Fibroblast of lung (primary cell): ENCODE data around the gene KLF4. TPM values are rescaled to one million over a fixed set of nuclear protein-coding genes. Genes with fewer than 3 reads are reported as not detected.
"Not testable (repeated sequence)": the region's sequence is repeated elsewhere in the genome, so short reads cannot be mapped to it uniquely, and the experiment has no call there.

Source experiments
- DNase-seq, 2 donors: peaks; one replicate each; pipeline versions ENCODE4 v3.0.0 to v3.0.0-alpha.2; 2010; ENCODE audit warnings: low read depth in 2 of 2
- H2AFZ ChIP-seq: 2 replicates; pipeline ENCODE4 v1.5.1; 2012; ENCODE audit warnings: low read length, control low read depth, inconsistent platforms
- H3K27ac ChIP-seq: 2 replicates; pipeline ENCODE4 v1.5.1; 2011; ENCODE audit warnings: low read length, control low read depth; ENCODE audit not compliant: insufficient read depth
- H3K27me3 ChIP-seq: 2 replicates; pipeline ENCODE4 v1.5.1; 2011; ENCODE audit warnings: mild to moderate bottlenecking, low read length; ENCODE audit not compliant: control insufficient read depth, insufficient read depth
- H3K36me3 ChIP-seq: 2 replicates; pipeline ENCODE4 v1.5.1; 2011; ENCODE audit warnings: low read length; ENCODE audit not compliant: control insufficient read depth, insufficient read depth
- H3K4me1 ChIP-seq: 2 replicates; pipeline ENCODE4 v1.5.1; 2011; ENCODE audit warnings: low read length; ENCODE audit not compliant: control insufficient read depth, insufficient read depth; ENCODE audit errors: extremely low read depth
- H3K4me2 ChIP-seq: 2 replicates; pipeline ENCODE4 v1.5.1; 2011; ENCODE audit warnings: low read length, control low read depth; ENCODE audit not compliant: insufficient read depth; ENCODE audit errors: extremely low read depth
- H3K4me3 ChIP-seq, 4 experiments: fragments of 200-600 bp in 1 of 4; sonication (generic) in 1 of 4; replicated peaks in 1 of 4; 2 replicates each; pipeline ENCODE4 v1.5.1; 2011 to 2016; ENCODE audit warnings: low read length in 4 of 4, low read depth in 3 of 4, mild to moderate bottlenecking in 3 of 4, control low read depth in 2 of 4, inconsistent platforms in 1 of 4, mixed read lengths in 1 of 4; ENCODE audit not compliant: insufficient read depth in 1 of 4; ENCODE audit errors: control extremely low read depth in 1 of 4
- H3K79me2 ChIP-seq: 2 replicates; pipeline ENCODE4 v1.5.1; 2012; ENCODE audit warnings: mild to moderate bottlenecking, low read length, inconsistent platforms; ENCODE audit not compliant: control insufficient read depth, insufficient read depth
- H3K9ac ChIP-seq: 2 replicates; pipeline ENCODE4 v1.5.1; 2011; ENCODE audit warnings: mild to moderate bottlenecking, low read length, control low read depth; ENCODE audit not compliant: insufficient read depth
- H3K9me3 ChIP-seq: 2 replicates; pipeline ENCODE4 v1.5.1; 2012; ENCODE audit warnings: low read depth, low read length; ENCODE audit not compliant: control insufficient read depth, insufficient read depth
- H4K20me1 ChIP-seq: 2 replicates; pipeline ENCODE4 v1.5.1; 2011; ENCODE audit warnings: low read length; ENCODE audit not compliant: control insufficient read depth, insufficient read depth; ENCODE audit errors: extremely low read depth
- EZH2 ChIP-seq: IDR thresholded peaks from 2 replicates; pipeline ENCODE4 v1.5.1; 2012; ENCODE audit warnings: low read length, control low read depth, mild to moderate bottlenecking; ENCODE audit errors: missing control alignments
- polyA plus RNA-seq, 2 donors: library from polyadenylated mRNA; depleted of rRNA in 1 of 2; stranded (reverse) in 1 of 2; unstranded in 1 of 2; fragments of >200 nt; gene quantifications; 2 replicates each; pipeline ENCODE4 v1.2.1, GENCODE V29; 2011 to 2012; ENCODE audit warnings: missing spikeins in 1 of 2
- total RNA-seq: library from RNA; depleted of rRNA; stranded (reverse); fragments of >200 nt; gene quantifications from 2 replicates; pipeline ENCODE4 v1.2.1, GENCODE V29; 2014
- TF ChIP-seq, protein P1 (sequence below), 2 donors: IDR thresholded peaks in 1 of 2; conservative IDR thresholded peaks in 1 of 2; 1 replicate in 1 of 2; 2 replicates in 1 of 2; pipeline ENCODE4 v1.5.1; 2011 to 2012; ENCODE audit warnings: low read length in 2 of 2, control low read depth in 1 of 2, inconsistent platforms in 1 of 2, low read depth in 1 of 2, mild to moderate bottlenecking in 1 of 2

The KLF4 gene
- total and polyA plus RNA-seq, 2 donors (not counting 1 experiment from before 2014, with no cell fraction given) = 10.3 to 32.7 TPM

GRCh38 chr9:107504585-107505455 lies 15.3 kb upstream of the KLF4 start:
- DNase-seq = peak; percentile 83 to 94
- H3K4me2 ChIP-seq = peak overlapping the region; percentile 27
- no peaks in the 10 kb centered on the region for H3K9me3 ChIP-seq
- H3K27me3 ChIP-seq = no peaks in the 10 kb centered on the region
- H3K9ac ChIP-seq = no peak overlapping the region
- no peaks in the 10 kb centered on the region for H3K36me3 ChIP-seq
- H2AFZ ChIP-seq = no peak overlapping the region
- peak overlapping the region; percentile 75 for H3K27ac ChIP-seq
- H4K20me1 ChIP-seq = no peaks in the 10 kb centered on the region
- no peaks in the 10 kb centered on the region for H3K79me2 ChIP-seq
- TF ChIP-seq, protein P1, sequence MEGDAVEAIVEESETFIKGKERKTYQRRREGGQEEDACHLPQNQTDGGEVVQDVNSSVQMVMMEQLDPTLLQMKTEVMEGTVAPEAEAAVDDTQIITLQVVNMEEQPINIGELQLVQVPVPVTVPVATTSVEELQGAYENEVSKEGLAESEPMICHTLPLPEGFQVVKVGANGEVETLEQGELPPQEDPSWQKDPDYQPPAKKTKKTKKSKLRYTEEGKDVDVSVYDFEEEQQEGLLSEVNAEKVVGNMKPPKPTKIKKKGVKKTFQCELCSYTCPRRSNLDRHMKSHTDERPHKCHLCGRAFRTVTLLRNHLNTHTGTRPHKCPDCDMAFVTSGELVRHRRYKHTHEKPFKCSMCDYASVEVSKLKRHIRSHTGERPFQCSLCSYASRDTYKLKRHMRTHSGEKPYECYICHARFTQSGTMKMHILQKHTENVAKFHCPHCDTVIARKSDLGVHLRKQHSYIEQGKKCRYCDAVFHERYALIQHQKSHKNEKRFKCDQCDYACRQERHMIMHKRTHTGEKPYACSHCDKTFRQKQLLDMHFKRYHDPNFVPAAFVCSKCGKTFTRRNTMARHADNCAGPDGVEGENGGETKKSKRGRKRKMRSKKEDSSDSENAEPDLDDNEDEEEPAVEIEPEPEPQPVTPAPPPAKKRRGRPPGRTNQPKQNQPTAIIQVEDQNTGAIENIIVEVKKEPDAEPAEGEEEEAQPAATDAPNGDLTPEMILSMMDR (conservative IDR thresholded peaks at IDR 0.05 in 1 of 2, IDR thresholded peaks at IDR 0.05 in 1 of 2; ENCODE audit: low read depth in 1 of 2, low read length in 2 of 2) = no peak
- TF ChIP-seq EZH2 = no peak
- no peak overlapping the region for H3K4me3 ChIP-seq
- H3K4me1 ChIP-seq = peaks cover 10% of the 10 kb centered on the region

GRCh38 chr9:107502464-107502863 lies 12.9 kb upstream of the KLF4 start:
- no peak for DNase-seq
- no peaks in the 10 kb centered on the region for H3K36me3 ChIP-seq
- no peak overlapping the region for H2AFZ ChIP-seq
- no peaks in the 10 kb centered on the region for H3K27me3 ChIP-seq
- TF ChIP-seq, protein P1 (conservative IDR thresholded peaks at IDR 0.05 in 1 of 2, IDR thresholded peaks at IDR 0.05 in 1 of 2; ENCODE audit: low read depth in 1 of 2, low read length in 2 of 2) = no peak
- TF ChIP-seq EZH2 = no peak
- no peaks in the 10 kb centered on the region for H4K20me1 ChIP-seq
- no peaks in the 10 kb centered on the region for H3K79me2 ChIP-seq
- no peak overlapping the region for H3K4me2 ChIP-seq
- H3K9ac ChIP-seq = no peak overlapping the region
- H3K27ac ChIP-seq = no peak overlapping the region
- H3K9me3 ChIP-seq = no peaks in the 10 kb centered on the region
- no peak overlapping the region for H3K4me3 ChIP-seq
- peaks cover 10% of the 10 kb centered on the region for H3K4me1 ChIP-seq

GRCh38 chr9:107500421-107501200 lies 11.0 kb upstream of the KLF4 start:
- DNase-seq = peak; percentile 12 to 78
- H3K4me1 ChIP-seq = peaks cover 10% of the 10 kb centered on the region
- not testable (repeated sequence) for H3K27ac ChIP-seq, H3K79me2 ChIP-seq, H3K9me3 ChIP-seq, H3K4me3 ChIP-seq, H3K9ac ChIP-seq, H2AFZ ChIP-seq, H4K20me1 ChIP-seq, H3K4me2 ChIP-seq, H3K36me3 ChIP-seq, H3K27me3 ChIP-seq
